ENCODE measurements around the gene ERI2. TPM values are rescaled to one million over a fixed set of nuclear protein-coding genes. Genes with fewer than 3 reads are reported as not detected.
"Not testable (repeated sequence)": the region's sequence is repeated elsewhere in the genome, so short reads cannot be mapped to it uniquely, and the experiment has no call there.

ERI2 gene
- total and polyA plus RNA-seq, 12 donors: 3.2 to 13.6 (median 11.6) TPM

DNA sequence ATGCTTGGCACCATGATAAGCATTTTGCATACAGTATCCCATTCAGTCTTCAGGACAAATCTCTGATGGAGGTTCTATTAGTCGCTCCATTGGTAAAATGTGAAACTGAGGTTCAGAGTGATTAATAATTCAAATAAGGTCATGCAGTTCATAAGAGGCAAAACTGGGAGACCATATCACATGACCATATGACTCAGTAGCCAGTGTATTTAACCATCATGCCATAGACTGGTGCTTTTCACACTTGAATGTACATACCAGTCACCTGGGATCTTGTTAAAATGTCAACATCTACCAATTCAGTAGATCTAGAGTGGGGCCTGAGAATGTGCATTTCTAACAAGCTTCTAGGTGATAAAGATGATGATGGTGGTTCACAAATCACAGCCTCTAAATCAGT lies 38.2 kb downstream of the ERI2 start:
- no peak overlapping the region for H3K27ac ChIP-seq
- peaks cover 0 to 9% (median 0%) of the 10 kb centered on the region in 9 donors for H3K4me1 ChIP-seq
- peaks cover 0 to 7% (median 0%) of the 10 kb centered on the region in 11 donors for H3K9me3 ChIP-seq
- TF ChIP-seq, protein P1, sequence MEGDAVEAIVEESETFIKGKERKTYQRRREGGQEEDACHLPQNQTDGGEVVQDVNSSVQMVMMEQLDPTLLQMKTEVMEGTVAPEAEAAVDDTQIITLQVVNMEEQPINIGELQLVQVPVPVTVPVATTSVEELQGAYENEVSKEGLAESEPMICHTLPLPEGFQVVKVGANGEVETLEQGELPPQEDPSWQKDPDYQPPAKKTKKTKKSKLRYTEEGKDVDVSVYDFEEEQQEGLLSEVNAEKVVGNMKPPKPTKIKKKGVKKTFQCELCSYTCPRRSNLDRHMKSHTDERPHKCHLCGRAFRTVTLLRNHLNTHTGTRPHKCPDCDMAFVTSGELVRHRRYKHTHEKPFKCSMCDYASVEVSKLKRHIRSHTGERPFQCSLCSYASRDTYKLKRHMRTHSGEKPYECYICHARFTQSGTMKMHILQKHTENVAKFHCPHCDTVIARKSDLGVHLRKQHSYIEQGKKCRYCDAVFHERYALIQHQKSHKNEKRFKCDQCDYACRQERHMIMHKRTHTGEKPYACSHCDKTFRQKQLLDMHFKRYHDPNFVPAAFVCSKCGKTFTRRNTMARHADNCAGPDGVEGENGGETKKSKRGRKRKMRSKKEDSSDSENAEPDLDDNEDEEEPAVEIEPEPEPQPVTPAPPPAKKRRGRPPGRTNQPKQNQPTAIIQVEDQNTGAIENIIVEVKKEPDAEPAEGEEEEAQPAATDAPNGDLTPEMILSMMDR (IDR thresholded peaks at IDR 0.05): no peak
- H3K4me3 ChIP-seq: no peak overlapping the region
- H3K36me3 ChIP-seq: no peaks in the 10 kb centered on the region
- DNase-seq (no peak), ATAC-seq (no peak)
- WGBS, 2 donors: 97% methylated on average over 1 of the region's 1 CpG
- intact Hi-C loops (cut with DNase I): no loop called here
- no peaks in the 10 kb centered on the region for H3K27me3 ChIP-seq

DNA sequence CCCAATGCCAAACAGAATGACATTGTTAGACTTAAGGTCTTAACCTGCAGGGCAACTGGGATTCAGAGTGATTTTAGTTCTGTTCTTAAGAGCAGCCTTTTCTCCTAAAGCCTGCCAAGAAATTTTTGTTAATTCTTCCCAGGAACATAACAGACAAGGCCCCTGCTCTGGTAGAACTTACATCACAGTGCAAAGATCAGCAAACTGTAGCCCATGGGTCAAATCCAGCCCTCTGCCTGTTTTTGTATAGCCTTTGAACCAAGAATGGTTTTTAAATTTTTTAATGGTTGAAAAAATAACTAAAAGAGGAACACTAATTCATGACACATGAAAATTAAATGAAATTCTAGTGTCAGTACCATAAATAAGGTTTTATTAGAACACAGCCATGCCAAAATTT lies 38.7 kb downstream of the ERI2 start:
- no peaks in the 10 kb centered on the region for H3K27me3 ChIP-seq
- no peak overlapping the region for H3K27ac ChIP-seq
- H3K4me3 ChIP-seq: no peak overlapping the region
- no peak for DNase-seq
- H3K36me3 ChIP-seq: no peaks in the 10 kb centered on the region
- TF ChIP-seq, protein P1 (IDR thresholded peaks at IDR 0.05): no peak
- peaks cover 0 to 6% (median 0%) of the 10 kb centered on the region in 11 donors for H3K9me3 ChIP-seq
- ATAC-seq: no peak
- intact Hi-C loops (cut with DNase I): no loop called here
- peaks cover 0 to 13% (median 0%) of the 10 kb centered on the region in 9 donors for H3K4me1 ChIP-seq

DNA sequence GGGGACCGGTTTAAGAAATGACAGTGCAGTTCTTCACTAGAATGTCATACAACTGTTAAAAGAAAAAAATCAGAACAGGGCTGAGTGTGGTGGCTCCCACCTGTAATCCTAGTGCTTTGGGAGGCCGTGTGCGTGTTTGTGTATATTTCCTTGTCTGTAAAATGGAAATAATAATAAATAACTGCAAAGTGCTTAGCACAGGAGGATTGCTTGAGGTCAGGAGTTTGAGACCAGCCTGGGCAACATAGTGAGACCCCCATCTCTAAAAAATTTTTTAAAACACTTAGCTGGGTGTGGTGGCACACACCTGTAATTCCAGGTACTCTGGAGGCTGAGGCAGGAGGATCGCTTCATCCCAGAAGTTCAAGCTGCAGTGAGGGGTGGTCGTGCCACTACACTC lies 40.0 kb downstream of the ERI2 start:
- Histone ChIP-seq H3K36me3 (no peaks in the 10 kb centered on the region), H3K27me3 (no peaks in the 10 kb centered on the region), H3K4me3 (no peak overlapping the region), H3K27ac (no peak overlapping the region), H3K9me3 (peaks cover 0 to 10% (median 0%) of the 10 kb centered on the region in 11 donors), H3K4me1 (peaks cover 0 to 13% (median 0%) of the 10 kb centered on the region in 9 donors)
- intact Hi-C loops (cut with DNase I): no loop called here
- WGBS, 2 donors: 89 to 92% methylated on average over 5 of the region's 5 CpGs
- ATAC-seq (no peak), DNase-seq (no peak)
- TF ChIP-seq, protein P1 (IDR thresholded peaks at IDR 0.05): no peak

DNA sequence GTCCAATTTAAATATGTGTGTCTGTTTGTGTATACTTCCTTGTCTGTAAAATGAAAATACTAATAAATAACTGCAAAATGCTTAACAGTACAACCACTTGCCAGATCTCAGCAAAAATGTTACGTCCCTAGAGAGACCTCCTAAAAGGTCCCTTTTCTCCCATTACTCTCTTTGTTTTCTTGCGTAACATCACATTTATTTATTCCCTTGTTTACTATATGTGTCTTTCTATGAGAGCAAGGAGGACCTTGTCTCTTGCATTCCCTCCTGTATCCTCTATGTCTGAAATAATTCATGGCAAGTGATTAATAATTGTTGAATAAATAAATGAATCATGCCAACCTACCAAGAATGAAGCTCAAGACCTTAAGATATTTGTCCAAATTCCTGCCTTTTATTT lies 40.5 kb downstream of the ERI2 start:
- TF ChIP-seq, protein P1 (IDR thresholded peaks at IDR 0.05): no peak
- peaks cover 0 to 13% (median 0%) of the 10 kb centered on the region in 9 donors for H3K4me1 ChIP-seq
- intact Hi-C loops (cut with DNase I): no loop called here
- no peak overlapping the region for H3K4me3 ChIP-seq
- peaks cover 0 to 10% (median 0%) of the 10 kb centered on the region in 11 donors for H3K9me3 ChIP-seq
- H3K36me3 ChIP-seq: no peaks in the 10 kb centered on the region
- no peaks in the 10 kb centered on the region for H3K27me3 ChIP-seq
- WGBS, 2 donors: 95 to 97% methylated on average over 2 of the region's 2 CpGs
- DNase-seq: no peak
- ATAC-seq: no peak
- H3K27ac ChIP-seq: no peak overlapping the region

DNA sequence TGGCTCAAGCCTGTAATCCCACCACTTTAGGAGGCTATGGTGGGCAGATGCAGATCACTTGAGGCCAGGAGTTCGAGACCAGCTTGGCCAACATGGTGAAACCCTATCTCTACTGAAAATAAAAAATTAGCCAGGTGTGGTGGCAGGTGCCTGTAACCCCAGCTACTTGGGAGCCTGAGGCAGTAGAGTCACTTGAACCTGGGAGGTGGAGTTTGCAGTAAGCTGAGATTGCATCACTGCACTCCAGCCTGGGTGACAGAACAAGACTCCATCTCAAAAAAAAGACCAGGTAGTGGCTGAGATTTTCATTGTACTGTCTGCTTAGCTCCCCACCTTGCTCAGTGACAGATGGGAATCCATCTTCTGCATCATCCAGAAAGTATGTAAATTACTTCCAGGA lies 41.8 kb downstream of the ERI2 start:
- H3K27me3 ChIP-seq; DNase-seq; H3K4me3 ChIP-seq; intact Hi-C loops (cut with DNase I); H3K9me3 ChIP-seq; ATAC-seq; H3K27ac ChIP-seq; H3K36me3 ChIP-seq: not testable (repeated sequence)
- WGBS, 2 donors: 86 to 88% methylated on average over 1 of the region's 1 CpG
- H3K4me1 ChIP-seq: peaks cover 0 to 13% (median 0%) of the 10 kb centered on the region in 9 donors
